Stimulated activated CD8-positive, alpha-beta memory T cell treated with anti-CD3 and anti-CD28 coated beads, Interleukin-15, amount 100 ng/mL, for 48 hours (primary cell): ENCODE measurements around the gene FKBP5.
A peak's percentile ranks its signal among the peaks of the same experiment; 100 is the strongest.
"Not testable (repeated sequence)": the region's sequence is repeated elsewhere in the genome, so short reads cannot be mapped to it uniquely, and the experiment has no call there.

Experiments used
- DNase-seq, 2 donors: peaks; one replicate each; pipeline ENCODE4 v3.0.0-alpha.2; 2020; ENCODE audit warnings: low read depth in 2 of 2

Gene FKBP5

DNA sequence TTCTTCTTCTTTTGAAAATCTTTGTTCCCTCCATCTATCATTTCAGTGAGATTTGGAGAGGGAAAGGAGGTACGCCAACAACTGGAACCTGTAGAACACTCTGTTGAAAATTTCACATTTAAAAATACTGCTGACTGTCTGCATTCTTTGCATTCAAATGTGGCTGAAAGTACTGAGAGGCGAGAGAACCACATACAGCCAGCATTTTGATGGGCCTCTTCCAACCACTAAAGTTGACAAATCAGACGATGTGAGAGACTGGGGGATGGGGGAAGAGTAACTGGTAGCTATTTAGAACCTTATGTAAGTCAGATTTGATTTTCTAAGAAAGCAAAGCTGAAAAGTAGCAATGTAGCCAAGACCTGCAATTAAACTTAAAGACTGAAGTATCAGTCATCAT, 77.5 kb downstream of the FKBP5 start:
- no peak for DNase-seq

DNA sequence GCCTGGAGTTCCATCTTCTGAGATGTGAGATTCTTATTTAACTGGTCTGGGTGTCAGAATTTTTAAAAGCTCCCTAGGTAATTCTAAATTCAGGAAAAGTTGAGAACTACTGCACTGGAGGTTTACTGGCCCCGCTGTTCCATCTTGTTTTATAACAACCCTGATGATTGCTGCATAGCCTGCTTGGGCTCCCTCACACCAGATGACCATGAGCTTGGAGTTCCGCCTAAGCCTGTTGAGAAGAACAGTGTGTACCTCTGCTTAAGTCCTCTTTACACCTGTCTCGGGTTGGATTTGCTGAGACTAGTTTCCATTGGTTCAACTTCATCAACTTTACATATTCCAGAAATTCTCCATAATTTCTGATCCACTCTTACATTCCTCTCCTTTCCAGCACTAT, 77.9 kb downstream of the FKBP5 start:
- no peak for DNase-seq

DNA sequence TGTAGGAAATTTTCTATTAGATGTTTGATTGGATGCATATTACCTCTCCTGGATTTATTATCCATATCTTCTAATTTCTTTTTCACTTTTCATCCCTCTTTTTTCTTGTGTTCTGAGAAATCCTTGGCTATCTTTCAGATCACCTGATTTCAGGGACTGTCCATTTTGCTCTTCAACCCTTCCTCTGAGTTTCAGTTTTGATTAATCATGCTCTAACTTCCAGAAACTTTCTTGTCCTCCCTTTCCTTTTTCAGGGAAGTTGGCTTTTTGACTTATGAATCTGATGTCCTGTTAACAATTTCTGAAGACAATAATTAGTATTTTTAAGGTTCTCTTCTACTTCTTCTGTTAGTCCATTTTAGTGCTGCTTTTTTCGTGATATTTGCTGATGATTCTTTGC, 79.1 kb downstream of the FKBP5 start:
- DNase-seq, result no peak

DNA sequence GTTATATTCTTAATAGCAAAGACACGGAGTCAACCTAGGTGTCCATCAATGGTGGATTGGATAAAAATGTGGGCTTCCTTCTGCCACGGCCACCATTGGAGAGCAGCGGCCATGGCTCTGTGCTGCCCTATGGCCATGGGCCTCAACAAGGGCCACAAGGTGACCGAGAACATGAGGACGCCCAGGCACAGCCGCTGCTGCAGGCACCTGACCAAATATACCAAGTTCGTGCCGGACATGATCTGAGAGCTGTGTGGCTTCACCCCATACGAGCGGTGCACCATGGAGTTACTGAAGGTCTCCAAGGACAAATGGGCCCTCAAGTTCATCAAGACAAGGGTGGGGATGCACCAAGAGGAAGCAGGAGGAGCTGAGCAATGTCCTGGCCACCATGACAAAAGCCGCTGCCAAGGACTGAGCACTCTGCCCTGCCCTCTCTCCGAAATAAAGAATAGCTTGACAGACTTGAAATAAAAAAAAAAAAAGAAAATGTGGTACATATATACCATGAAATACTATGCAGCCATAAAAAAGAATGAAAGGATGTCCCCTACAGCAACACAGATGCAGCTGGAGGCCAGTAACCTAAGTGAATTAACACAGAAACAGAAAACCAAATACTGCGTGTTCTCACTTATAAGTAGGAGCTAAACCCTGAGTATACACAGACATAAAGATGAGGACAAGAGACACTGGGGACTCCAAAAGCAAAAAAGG, 81.0 kb downstream of the FKBP5 start:
- no peak for DNase-seq

DNA sequence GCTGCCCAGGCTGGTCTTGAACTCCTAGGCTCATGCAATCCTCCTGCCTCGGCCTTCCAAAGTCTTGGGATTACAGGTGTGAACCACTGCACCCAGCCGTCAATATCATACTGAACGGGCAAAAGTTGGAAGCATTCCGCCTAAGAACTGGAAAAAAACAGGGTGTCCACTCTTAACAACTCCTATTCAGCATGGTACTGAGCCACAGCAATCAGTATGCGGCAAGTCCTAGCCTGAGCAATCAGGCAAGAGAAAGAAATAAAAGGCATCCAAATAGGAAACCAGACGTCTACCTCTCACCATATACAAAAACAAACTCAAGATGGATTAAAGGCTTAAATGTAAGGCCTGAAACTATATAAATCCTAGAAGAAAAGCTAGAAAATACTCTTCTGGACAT, 83.1 kb downstream of the FKBP5 start:
- DNase-seq, result no peak

DNA sequence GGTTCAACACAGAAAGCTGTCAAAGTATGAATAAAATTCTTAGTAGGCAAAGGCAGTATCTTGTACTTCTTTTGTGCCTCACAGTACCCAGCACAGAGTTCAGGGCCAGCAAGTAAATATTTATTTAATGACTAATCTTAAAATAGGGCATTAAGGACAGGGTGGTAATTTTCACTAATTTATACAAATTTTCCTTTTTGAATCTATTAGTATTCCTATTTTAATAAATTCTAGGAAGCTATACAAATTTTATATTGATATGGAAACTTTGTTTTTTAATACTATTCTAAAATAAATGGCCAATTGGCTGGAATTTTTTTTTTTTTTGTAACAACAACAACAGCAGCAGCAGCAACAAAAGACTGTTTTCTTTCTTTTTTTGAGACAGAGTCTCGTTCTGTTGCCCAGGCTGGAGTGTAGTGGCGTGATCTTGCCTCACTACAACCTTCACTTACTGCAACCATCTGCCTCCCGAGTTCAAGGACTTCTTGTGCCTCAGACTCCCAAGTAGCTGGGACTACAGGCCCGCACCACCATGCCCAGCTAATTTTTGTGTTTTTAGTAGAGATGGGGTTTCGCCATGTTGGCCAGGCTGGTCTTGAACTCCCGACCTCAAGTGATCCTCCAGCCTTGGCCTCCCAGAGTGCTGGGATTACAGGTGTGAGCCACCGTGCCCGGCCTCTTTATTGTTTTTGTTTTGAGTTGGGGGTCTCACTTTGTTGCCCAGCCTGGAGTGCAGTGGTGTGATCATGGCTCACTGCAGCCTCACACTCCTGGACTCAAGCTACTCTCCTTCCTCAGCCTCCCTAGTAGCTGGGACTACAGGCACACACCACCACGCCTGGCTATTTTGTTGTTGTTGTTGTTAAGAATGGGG, 85.2 kb downstream of the FKBP5 start:
- no peak for DNase-seq

DNA sequence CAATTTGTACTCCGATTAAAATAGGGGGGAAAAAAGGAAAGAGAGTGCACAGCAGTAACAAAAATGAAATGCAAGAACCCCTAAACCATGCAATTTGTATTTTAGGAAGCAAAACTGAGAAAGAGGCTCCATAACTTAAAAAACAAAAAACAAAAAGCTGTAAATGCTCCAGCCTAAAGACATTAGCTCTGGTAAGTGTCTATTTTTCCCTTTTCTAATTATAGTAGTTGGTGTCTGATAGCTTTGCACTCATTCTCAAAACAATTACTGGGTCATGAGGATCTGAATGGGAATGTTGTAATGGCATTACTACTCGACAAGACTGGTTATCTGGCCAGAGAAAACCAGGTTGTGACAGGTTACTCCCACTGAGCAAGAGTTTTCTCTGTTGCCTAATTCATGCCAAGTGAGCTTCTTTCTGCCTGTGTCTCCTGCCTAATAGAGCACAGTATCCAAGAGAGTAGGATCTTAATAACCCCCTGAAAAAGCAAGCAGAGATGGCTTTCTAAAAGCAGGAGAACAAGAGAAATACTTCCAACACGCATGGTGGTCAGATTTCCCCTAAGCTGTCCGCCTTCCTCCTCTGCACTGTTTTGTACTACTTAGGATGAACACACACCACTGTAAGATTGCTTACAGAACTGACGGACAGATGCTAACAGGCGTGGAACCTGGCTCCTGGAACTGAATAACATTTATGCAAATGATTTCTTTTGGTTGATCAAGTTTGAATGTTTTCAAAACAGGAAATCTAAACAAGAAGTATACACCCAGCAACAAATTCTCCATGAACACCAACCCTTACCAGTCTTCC, 86.4 kb downstream of the FKBP5 start:
- DNase-seq, result no peak

DNA sequence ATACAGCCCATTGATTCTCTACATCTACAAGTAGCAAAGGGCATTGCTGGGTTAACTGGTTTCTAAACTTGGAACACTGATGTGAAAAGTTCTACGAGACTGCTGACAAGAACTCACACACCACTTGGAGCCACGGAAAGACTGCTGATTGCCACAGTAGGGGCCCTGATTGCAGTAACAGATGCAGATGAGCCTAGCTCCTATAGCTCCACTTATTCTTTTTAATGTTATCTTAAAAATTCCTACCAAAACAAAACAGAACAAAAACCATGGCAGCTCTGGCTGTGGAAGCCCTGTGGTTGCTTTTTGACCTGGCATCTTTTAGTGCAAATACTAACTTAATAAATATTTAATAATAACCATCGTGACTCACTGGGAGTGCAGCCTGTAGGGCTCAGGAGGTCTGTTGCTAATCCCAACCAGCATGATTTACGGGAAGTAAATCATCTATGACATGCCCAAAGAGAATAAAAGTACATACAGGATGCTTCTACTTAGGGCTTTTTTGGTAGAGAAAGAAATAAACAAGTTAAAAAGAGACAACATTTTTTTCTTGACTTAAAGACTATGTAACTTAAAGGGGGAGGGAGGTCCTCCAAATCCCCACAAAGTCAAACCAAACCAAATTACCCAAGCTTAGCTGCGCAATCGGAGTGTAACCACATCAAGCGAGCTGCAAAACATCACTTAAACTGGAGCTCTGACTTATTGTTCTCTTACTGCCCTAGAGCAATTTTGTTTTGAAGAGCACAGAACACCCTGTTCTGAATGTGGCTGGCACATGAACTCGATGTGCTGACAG, 87.2 kb downstream of the FKBP5 start:
- DNase-seq, result peak; percentile 10 to 22

DNA sequence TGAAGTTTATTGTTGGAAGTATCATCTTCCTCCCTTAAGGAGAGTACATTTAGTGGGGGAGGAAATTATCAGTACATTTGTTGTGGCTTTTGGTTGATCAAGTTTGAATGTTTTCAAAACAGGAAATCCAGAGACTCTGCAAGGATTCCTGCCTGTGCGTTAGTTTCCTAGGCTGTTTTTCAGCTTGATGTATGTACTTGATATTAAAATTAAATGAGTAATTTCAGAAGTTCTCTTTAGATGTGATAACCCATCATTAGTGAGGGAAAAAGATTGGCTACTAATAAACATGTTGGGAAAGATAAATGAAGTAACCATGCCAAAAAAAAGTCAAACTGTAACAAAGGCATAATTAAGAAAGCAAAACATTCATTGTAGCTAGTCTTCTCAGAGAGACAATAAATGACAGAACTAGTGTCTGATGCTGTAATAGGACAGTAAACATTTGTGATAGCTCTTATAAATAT, 88.0 kb downstream of the FKBP5 start:
- DNase-seq, result no peak

DNA sequence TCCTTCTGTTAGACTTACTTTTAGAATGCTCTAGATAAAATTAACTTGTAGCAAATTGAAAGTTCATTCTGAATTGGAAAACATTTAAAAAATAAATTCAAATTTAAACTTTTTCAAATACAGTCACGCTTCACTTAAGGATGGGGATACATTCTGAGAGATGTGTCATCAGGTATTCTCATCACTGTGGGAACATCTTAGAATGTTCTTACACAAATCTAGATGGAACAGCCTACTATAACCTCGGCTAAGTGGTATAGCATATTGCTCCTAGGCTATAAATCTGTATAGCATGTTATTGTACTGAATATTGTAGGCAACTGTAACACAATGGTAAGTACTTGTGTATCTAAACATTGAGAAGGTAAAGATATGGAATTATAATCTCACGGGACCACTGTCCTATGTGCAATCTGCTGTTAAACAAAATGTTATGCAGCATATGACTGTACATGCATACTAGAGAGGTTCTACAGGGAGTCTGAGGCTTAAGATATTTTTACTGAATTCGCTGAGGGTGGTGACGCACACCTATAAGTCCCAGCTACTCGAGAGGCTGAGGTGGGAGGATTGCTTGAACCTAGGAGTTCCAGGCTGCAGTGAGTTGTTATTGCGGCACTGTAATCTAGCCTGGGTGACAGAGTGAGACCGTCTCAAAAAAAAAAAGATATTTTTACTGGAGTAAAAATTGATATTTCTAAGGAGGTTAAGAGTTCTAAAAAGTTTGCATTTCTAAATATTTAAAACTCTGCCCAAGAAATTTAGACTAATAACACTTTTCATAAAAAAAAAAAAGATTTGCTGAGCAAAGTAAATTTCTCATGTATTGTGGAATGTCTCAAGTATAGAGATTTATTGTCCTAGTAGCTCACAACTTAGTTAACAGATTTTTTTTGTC, 88.7 kb downstream of the FKBP5 start:
- DNase-seq, result no peak

DNA sequence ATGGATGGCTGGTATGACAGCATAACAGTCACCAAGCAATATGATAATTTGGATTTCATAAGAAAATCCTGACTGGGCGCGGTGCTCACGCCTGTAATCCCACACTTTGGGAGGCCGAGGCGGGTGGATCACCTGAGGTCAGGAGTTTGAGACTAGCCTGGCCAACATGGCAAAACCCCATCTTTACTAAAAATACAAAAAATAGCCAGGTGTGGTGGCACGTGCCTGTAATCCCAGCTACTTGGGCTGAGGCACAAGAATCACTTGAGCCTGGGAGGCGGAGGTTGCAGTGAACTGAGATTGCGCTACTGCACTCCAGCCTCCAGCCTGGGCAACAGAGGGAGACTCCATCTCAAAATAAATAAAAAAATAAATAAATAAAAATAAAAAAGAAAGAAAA, 90.1 kb downstream of the FKBP5 start:
- DNase-seq, result not testable (repeated sequence)

DNA sequence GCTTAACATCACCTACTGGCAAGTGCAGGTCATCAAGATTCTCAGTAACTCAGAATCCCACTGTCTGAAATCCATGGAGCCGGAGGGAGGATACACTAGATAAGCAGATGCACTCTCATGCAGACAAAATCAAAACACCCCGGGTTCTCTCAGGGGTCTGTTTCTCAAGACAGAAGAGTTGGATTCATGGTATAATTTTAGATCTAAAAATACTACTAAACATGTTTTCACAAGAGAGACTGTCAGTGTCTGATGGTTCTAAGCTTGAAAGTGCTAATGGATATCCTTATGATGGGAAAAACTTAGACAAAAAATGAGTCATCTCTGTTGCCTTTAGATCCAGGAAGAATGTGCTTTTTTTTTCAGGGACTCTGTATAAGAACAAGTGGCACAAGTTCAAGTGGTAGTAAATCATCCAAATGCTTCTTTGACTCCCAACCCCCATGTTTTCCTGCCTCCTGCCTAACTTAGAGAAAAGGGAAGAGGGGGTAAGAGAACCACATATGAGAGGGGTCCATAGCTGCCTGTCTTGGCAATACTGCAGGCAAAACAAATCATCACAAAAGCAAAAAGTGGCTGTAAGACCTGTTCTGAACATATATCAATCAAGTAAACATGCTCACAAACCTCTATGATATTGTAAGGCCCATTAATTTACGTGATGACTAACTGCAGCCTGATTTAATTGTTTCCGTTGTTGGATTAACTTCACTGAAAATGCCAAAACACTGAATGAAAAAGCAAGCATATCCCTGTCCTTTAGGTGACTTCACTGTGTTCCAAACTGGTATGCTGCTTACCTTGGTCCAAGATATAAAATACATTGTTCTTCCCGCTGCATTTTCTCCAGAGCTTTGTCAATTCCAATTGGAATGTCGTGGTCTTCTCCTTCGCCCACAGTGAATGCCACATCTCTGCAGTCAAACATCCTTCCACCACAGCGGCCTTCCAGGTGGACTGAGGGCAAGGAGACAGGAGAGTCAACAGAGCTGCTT, 92.0 kb downstream of the FKBP5 start:
- no peak for DNase-seq

DNA sequence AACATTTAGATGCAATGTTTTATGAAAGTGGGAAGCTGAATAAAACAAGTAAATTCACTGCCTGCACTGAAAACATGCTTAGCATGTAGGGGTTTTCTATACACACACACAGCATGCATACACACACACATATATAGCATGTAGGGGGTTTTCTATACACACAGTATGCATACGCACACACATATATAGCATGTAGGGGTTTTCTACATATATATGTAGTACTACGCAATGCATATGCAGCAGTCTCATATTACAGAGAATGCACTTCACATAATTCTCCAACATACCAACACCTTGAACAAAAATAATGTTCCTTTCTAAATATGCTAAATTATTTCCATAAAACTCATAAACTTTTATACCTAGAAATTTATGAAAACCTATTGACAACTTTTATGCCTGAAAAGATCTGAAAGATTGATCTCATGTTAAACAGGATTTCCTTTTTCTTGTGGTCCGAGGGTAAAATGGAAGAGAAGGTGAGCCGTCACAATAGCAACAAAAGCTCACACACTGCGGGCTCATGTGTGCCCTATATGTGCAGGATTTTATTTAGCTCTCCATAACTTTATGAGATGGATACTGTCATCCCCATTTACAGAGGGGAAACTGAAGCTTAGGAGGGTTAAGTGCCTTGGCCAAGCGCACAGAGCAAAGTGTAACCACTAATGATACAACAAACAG, 94.1 kb downstream of the FKBP5 start:
- no peak for DNase-seq

DNA sequence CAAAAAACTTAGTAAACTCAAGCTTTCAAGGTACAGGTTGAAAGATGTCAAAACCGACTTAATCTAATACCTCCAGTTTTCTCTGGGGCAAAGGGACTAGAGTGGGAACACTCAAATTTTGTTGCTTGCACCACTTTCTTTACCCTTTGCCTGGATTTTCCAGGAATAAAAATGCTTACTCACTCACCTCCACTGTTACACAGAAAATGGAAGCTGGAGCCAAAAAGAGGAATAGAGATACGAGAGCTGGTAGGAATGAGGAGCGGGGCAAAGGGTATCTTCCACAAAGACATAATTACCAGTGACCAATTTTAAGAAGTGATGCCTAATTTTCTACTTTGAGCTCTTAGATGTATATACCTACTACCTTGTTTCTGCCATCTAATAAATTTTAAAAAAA, 96.5 kb downstream of the FKBP5 start:
- no peak for DNase-seq

DNA sequence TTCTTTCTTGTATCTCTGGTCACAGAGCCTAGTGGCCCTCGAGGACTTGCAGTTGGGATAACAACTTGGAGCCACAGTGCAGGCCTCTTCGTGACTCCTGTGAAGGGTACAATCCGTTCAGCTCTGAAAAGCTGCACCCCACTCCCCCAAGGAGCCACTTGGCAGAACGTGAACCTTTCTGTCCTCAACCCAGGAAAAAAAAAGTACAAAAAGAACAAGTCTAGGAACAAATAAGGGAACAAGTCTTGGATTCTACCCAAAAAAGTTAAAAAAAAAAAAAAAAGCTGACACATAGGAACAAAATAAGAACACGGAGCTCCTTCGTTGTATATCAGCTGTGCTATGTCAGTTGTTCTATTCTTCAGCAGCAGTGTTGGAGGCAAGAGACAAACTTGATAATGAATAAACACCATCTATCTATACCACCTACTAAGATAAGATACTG, 98.1 kb downstream of the FKBP5 start:
- no peak for DNase-seq

DNA sequence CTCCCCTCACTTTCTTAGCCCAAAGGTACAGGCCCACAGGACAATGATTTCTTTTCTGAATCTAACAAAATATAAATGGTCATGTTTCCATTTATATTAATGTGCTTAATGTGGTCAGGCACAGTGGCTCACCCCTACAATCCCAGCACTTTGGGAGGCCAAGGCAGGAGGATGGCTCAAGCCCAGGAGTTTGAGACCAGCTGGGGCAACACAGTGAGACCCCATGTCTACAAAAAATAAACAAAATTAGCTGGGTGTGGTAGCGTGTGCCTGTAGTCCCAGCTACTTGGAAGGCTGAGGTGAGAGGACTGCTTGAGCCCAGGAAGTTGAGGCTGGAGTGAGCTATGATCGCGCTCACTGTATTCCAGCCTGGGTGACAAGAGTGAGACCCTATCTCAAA, 98.8 kb downstream of the FKBP5 start:
- no peak for DNase-seq

DNA sequence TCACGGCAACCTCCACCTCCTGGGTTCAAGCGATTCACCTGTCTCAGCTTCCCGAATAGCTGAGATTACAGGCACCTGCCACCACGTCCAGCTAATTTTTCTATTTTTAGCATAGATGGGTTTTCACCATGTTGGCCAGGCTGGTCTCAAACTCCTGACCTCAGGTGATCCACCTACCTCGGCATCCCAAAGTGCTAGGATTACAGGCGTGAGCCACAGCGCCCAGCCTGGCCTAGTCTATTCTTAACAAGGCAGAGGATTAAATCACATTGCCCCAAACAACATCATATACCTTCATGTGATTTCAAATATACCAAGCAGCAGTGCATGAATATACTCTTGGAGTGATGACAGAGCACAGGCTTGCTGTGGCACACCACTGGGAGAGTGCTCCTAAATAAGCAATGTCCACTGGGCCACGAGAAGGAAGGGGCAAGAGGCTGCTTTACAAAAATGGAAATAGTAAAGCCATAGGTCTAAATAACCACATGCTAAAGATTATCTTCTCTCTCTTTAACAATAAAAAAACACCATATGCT, 99.4 kb downstream of the FKBP5 start:
- no peak for DNase-seq

DNA sequence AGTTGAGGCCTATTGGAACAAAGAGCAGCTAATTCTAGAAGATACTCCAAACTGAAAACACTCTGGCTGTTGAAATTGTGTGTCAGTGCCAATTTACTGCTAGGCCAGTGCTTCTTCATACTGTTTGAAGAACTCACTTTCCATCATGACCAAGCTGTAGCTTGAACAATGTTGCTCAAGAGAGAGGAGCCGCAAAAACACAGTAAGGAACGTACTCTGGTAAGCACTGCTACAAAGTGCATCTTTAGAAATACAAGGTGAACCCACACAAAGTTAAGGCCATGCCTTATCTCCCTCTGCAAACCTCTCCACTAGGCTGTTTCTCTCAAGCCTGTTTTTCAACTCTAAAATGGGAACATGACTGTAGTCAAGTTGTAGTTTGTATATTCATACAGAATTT, 101.5 kb downstream of the FKBP5 start:
- DNase-seq, result no peak
